GM13976 (cell line): ENCODE data around the gene CARD9.
A peak's percentile ranks its signal among the peaks of the same experiment; 100 is the strongest.

Experiments used
- DNase-seq: peaks from one replicate; pipeline ENCODE4 v3.0.0; 2012; ENCODE audit warnings: low spot score
- CTCF ChIP-seq: IDR thresholded peaks from 2 replicates; pipeline ENCODE4 v1.5.1; 2012; ENCODE audit warnings: borderline replicate concordance, mild to moderate bottlenecking; ENCODE audit not compliant: insufficient read depth; ENCODE audit errors: extremely low read depth, missing control alignments, control extremely low read depth
- in situ Hi-C: fragments of 300-500 bp; cut with MboI; formaldehyde crosslinking; loops from one replicate; pipeline ENCODE4 v1.12.0; 2022; ENCODE audit warnings: low sequenced_read_pairs, mixed read lengths, inconsistent platforms; ENCODE audit not compliant: unreplicated experiment

Gene CARD9

GRCh38 chr9:136363949-136364748 lies 9.3 kb downstream of the CARD9 start:
- in situ Hi-C loops = no loop called here
- TF ChIP-seq CTCF = no peak
- no peak for DNase-seq

GRCh38 chr9:136363106-136363948 lies 10.1 kb downstream of the CARD9 start, which contains the start of gene DNLZ:
DNLZ (minus strand) TSS chr9:136363744; CDS start chr9:136363714, 30 bp downstream.
- DNase-seq = peak; percentile 100
- peak; percentile 98 for TF ChIP-seq CTCF
- in situ Hi-C loops = no loop called here

- in situ Hi-C loops = no loop called here
- DNase-seq = no peak
- no peak for TF ChIP-seq CTCF
These were observed 11.1 kb downstream of the CARD9 start for GRCh38 chr9:136362450-136362784.

GRCh38 chr9:136361754-136362449 lies 11.6 kb downstream of the CARD9 start:
- no peak for DNase-seq
- in situ Hi-C loops = no loop called here
- no peak for TF ChIP-seq CTCF

- no peak for TF ChIP-seq CTCF
- in situ Hi-C loops = no loop called here
- DNase-seq = no peak
These were observed 12.3 kb downstream of the CARD9 start for GRCh38 chr9:136361047-136361753.
